ACC112 (cell line): ENCODE results near the gene KATNB1.
"Not testable (repeated sequence)": the region's sequence is repeated elsewhere in the genome, so short reads cannot be mapped to it uniquely, and the experiment has no call there.

Experiments
- H2AFZ ChIP-seq: fragments of 200-600 bp; sonication (generic); one replicate; pipeline ENCODE4 v1.6.0; 2017; ENCODE audit warnings: antibody characterized with exemption, low read length; ENCODE audit not compliant: unreplicated experiment
- H3K27ac ChIP-seq: fragments of 200-600 bp; sonication (generic); 2 replicates; pipeline ENCODE4 v1.5.1; 2014; ENCODE audit warnings: low read depth, mild to moderate bottlenecking, antibody characterized with exemption, low read length, moderate library complexity
- H3K27me3 ChIP-seq: fragments of 200-600 bp; sonication (generic); 2 replicates; pipeline ENCODE4 v1.6.1; 2014; ENCODE audit warnings: mild to moderate bottlenecking, antibody characterized with exemption, low read length, moderate library complexity, mixed read lengths; ENCODE audit not compliant: insufficient read depth
- H3K36me3 ChIP-seq: fragments of 200-600 bp; sonication (generic); 2 replicates; pipeline ENCODE4 v1.6.1; 2016; ENCODE audit warnings: mild to moderate bottlenecking, antibody characterized with exemption, low read length, moderate library complexity, mixed read lengths; ENCODE audit not compliant: insufficient read depth
- H3K4me1 ChIP-seq: fragments of 200-600 bp; sonication (generic); one replicate; pipeline ENCODE4 v1.6.1; 2016; ENCODE audit warnings: low read length, mixed read lengths; ENCODE audit not compliant: insufficient read depth, unreplicated experiment, control insufficient read depth
- H3K4me3 ChIP-seq: fragments of 200-600 bp; sonication (generic); 2 replicates; pipeline ENCODE4 v1.5.1; 2014; ENCODE audit warnings: mild to moderate bottlenecking, low read depth, low read length
- H3K79me2 ChIP-seq: fragments of 200-600 bp; sonication (generic); one replicate; pipeline ENCODE4 v1.6.0; 2016; ENCODE audit warnings: low read length; ENCODE audit not compliant: control insufficient read depth, unreplicated experiment, insufficient read depth

Gene KATNB1

DNA sequence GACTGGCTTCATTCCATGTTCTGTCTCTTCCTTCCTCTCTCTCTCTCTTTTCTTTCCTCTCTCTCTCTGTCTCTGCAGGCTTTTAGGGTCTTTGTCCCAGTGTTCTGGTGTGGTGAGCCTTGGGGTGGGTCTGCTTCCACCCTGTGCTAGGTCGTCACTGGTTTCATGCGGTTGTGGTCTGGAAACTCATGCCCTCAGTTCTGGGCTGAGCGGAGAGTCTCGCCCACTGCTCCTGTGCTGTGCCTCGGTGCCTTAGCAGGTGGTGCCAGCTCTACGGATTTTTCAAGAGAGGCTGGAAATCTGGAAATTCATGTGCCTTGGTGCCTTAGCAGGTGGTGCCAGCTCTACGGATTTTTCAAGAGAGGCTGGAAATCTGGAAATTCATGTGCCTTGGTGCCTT lies 10.7 kb downstream of the KATNB1 start:
- not testable (repeated sequence) for H2AFZ ChIP-seq, H3K79me2 ChIP-seq, H3K27me3 ChIP-seq, H3K4me3 ChIP-seq, H3K36me3 ChIP-seq, H3K27ac ChIP-seq, H3K4me1 ChIP-seq

DNA sequence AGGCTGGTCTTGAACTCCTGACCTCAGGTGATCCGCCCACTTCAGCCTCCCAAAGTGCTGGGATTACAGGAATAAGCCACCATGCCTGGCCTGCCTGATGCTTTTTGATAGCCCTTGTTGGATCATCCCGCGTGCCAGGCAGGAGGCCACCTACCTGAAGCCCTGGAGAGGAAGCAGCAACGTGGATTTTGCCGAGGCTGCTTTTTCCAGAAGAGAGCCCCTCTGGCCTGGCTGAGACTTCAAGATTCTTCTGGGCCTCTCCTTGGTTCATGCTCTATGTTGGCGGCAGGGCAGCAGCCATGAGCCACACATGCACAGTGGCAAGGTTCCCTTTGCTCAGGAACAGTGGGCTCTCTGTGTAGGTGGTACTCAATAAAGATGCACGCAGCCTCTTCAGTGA lies 11.5 kb downstream of the KATNB1 start:
- H3K4me1 ChIP-seq = no peaks in the 10 kb centered on the region
- H3K27ac ChIP-seq = no peak overlapping the region
- H3K4me3 ChIP-seq = no peak overlapping the region
- H3K79me2 ChIP-seq = no peaks in the 10 kb centered on the region
- H2AFZ ChIP-seq = no peak overlapping the region
- H3K36me3 ChIP-seq = no peaks in the 10 kb centered on the region
- H3K27me3 ChIP-seq = no peaks in the 10 kb centered on the region

DNA sequence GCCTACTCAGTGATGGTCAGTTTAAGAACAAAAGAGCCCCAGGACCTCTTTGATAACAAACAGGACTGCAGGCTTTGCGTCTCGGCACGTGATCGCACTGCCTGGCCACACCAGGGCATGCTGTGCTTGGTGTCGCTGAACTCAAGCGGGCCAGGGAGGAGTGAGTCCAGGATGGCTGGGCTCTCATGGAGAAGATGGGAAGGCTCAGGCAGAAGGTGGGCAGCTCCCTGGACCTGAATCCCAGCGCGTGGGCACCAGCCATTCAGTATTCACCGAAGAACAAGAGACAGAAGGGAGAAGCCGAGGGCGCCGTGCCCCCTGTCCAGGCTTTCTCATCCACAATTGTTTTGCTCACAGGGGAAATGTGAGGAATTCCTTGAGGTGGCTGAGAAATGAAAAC lies 11.9 kb downstream of the KATNB1 start:
- H3K27me3 ChIP-seq = no peaks in the 10 kb centered on the region
- no peaks in the 10 kb centered on the region for H3K4me1 ChIP-seq
- no peaks in the 10 kb centered on the region for H3K36me3 ChIP-seq

GRCh38 chr16:57747996-57748395 lies 12.4 kb downstream of the KATNB1 start:
- no peaks in the 10 kb centered on the region for H3K27me3 ChIP-seq
- H3K4me3 ChIP-seq = no peak overlapping the region
- no peak overlapping the region for H3K27ac ChIP-seq
- H2AFZ ChIP-seq = no peak overlapping the region
- no peaks in the 10 kb centered on the region for H3K36me3 ChIP-seq
- no peaks in the 10 kb centered on the region for H3K79me2 ChIP-seq
- no peaks in the 10 kb centered on the region for H3K4me1 ChIP-seq

More for the DNA sequence above, 11.9 kb downstream of the KATNB1 start:
- Histone ChIP-seq H3K27ac (no peak overlapping the region), H3K4me3 (no peak overlapping the region), H2AFZ (no peak overlapping the region), H3K79me2 (no peaks in the 10 kb centered on the region)

GRCh38 chr16:57748596-57748995 lies 13.0 kb downstream of the KATNB1 start:
- H3K4me1 ChIP-seq = no peaks in the 10 kb centered on the region
- H3K4me3 ChIP-seq = no peak overlapping the region
- no peak overlapping the region for H3K27ac ChIP-seq
- H3K36me3 ChIP-seq = no peaks in the 10 kb centered on the region
- H3K27me3 ChIP-seq = no peaks in the 10 kb centered on the region
- H2AFZ ChIP-seq = no peak overlapping the region
- no peaks in the 10 kb centered on the region for H3K79me2 ChIP-seq

DNA sequence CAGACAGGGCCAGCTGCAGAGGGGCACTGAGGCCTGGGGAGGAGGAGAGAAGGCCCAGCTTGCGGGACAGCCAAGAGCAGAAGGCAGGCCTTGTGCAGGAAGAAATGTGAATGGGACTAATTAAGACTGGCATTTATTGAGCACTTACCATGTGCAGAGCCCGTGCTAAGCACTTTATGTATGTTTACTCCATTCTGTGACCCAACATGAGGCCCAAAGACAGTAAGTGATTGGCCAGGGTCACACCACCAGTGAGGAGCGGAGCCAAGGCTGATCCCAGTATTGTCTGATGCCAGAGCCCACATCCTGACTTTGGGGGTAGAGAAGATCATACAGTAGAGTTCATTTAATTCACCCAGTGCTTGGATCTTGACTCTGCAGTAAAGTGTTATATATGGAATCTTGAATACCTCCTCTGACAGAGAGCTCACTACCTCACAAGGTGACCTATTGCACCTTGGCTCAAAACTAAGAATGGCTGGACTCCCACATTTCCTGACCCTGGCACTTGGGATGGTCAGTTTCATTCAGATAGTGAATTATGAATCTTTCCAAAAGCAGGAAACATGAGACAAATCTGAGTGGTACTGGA lies 13.6 kb downstream of the KATNB1 start:
- no peaks in the 10 kb centered on the region for H3K79me2 ChIP-seq
- H2AFZ ChIP-seq = no peak overlapping the region
- no peaks in the 10 kb centered on the region for H3K27me3 ChIP-seq
- no peaks in the 10 kb centered on the region for H3K36me3 ChIP-seq
- no peak overlapping the region for H3K4me3 ChIP-seq
- no peak overlapping the region for H3K27ac ChIP-seq
- no peaks in the 10 kb centered on the region for H3K4me1 ChIP-seq

DNA sequence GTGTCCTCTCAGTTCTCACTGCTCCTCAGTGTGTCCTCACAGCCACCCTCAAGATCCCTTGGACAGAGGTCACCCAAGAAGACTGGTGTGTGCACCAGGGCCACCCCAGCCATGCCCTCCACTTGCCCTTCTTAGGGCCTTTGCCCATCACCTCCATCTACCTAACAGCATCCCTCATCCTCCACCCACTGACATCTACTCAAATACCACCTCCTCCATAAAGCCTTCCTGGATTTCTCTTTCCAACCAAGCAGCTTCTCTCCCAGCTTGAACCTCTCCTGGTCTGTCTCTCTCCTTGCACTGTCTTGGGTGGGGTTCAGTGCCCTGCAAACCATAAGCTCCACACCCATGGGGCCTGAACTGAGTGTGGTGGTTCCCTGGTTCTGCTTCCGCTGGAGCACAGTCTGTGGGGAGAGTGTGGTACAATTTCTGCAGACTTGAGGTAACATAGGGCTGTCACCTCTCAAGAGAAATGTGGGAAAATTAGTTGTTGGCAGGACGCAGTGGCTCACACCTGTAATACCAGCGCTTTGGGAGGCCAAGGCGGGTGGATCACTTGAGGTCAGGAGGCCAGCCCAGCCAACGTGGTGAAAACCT lies 14.4 kb downstream of the KATNB1 start:
- no peak overlapping the region for H2AFZ ChIP-seq
- H3K36me3 ChIP-seq = no peaks in the 10 kb centered on the region
- no peaks in the 10 kb centered on the region for H3K27me3 ChIP-seq
- no peak overlapping the region for H3K27ac ChIP-seq
- H3K79me2 ChIP-seq = no peaks in the 10 kb centered on the region
- no peaks in the 10 kb centered on the region for H3K4me1 ChIP-seq
- no peak overlapping the region for H3K4me3 ChIP-seq

DNA sequence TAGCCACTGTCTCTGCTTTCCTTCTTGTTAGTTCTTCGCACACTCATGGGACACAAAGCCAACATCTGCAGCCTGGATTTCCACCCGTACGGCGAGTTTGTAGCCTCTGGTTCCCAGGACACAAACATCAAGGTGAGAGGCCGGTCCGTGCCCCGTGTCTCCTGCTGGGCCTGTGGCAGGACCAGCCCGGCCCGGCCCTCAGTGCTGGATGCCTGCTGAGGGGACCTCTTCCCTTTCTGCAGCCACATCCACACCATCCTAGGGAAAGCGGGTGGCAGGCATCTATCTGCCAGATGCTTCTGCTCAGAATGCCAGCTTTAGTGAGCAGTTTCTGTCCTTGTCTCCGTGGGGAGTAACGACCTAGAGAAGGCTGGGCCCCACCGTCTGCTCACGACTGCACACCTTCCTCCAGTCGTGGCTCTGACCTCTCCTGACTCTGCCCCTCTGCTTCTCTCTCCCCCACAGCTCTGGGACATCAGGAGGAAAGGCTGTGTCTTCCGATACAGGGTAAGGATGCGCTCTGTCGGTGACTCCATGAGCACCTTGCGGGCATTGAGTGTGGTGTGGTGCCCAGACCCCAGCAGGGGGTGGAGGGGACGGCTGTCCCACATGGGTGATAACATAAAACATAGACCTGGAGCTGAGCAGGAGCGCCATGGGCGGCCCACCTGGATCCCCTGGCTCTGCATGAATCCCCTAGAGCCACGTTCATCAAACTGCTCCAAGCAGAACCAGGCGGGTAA lies 15.4 kb downstream of the KATNB1 start:
- H3K4me1 ChIP-seq = no peaks in the 10 kb centered on the region
- H3K4me3 ChIP-seq = no peak overlapping the region
- H3K36me3 ChIP-seq = no peaks in the 10 kb centered on the region
- H2AFZ ChIP-seq = no peak overlapping the region
- no peak overlapping the region for H3K27ac ChIP-seq
- H3K27me3 ChIP-seq = no peaks in the 10 kb centered on the region
- no peaks in the 10 kb centered on the region for H3K79me2 ChIP-seq

DNA sequence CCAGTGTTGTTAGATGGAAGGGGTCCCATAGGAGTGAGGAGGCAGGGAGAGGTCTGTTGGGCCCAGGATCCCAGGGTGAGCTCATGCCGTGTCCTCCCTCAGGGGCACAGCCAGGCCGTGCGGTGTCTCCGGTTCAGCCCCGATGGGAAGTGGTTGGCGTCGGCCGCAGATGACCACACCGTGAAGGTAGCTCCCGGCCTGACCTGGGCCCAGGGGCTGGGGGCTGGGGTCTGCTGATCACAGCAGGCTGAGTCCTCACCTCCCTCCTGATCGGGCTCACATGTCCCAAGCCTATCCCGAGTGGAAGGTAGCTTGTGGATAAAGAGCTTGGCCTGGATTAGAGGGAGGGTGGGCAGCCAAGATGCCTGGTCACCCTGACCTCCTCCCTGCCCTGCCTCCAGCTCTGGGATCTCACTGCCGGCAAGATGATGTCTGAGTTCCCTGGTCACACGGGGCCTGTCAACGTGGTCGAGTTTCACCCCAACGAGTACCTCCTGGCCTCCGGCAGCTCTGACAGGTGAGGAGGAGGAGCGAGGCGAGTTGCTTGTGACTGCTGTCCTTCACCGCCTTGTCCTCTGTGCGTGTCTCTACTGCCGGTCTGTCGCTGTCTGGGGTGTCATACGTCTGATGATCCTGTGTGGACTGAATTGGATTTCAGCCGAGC lies 16.1 kb downstream of the KATNB1 start:
- Histone ChIP-seq H3K27ac (no peak overlapping the region), H3K27me3 (no peaks in the 10 kb centered on the region), H2AFZ (no peak overlapping the region), H3K36me3 (no peaks in the 10 kb centered on the region), H3K4me1 (no peaks in the 10 kb centered on the region), H3K79me2 (no peaks in the 10 kb centered on the region), H3K4me3 (no peak overlapping the region)

- no peak overlapping the region for H3K27ac ChIP-seq
- H3K27me3 ChIP-seq = no peaks in the 10 kb centered on the region
- H3K4me1 ChIP-seq = no peaks in the 10 kb centered on the region
- no peak overlapping the region for H2AFZ ChIP-seq
- no peak overlapping the region for H3K4me3 ChIP-seq
- H3K79me2 ChIP-seq = no peaks in the 10 kb centered on the region
- no peaks in the 10 kb centered on the region for H3K36me3 ChIP-seq
Measured at GRCh38 chr16:57752203-57752580, 16.6 kb downstream of the KATNB1 start.
